HG02759 (cell line): Measurements from ENCODE around the gene MT1G.
A peak's percentile ranks its signal among the peaks of the same experiment; 100 is the strongest.
"Not testable (repeated sequence)": the region's sequence is repeated elsewhere in the genome, so short reads cannot be mapped to it uniquely, and the experiment has no call there.

Experiments
- ATAC-seq: cut with Tn5 transposase; IDR thresholded peaks from one replicate; pipeline ENCODE4 v1.9.1; 2021; ENCODE audit warnings: mild to moderate bottlenecking, moderate library complexity; ENCODE audit not compliant: unreplicated experiment

The MT1G gene

GRCh38 chr16:56684926-56685590 lies 17.2 kb upstream of the MT1G start:
- no peak for ATAC-seq

DNA sequence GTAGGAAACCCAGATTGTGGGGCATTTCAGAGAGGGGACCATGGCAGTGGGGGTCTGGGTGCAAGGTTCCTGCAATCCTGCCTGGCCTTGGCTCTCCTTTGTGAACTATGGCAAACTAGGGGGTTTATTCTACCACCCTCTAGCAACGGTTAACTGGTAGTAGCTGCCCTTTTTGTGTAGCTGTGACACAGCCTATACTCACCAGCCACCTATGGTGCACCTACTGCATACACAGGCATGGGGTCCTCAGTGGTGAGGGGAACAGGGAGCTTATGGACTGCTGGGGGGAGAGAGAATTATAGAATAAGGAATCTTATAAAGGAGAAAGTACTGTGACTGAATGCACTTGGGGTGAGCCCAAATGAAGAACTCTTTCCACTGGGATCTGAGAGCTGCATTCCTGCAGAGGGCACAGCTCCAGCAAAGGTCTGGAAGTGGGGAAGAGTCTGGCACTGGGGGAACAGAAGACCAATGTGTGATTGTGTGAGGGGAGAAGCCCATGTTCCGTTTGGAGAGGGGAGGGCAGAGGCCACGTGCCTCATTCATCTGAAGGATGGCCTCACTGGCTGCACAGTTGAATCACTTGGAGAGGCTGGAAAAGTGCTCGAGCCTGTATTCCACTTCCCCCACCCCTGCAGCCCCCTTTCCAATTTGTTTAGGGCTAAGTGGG lies 16.5 kb upstream of the MT1G start:
- ATAC-seq: no peak

DNA sequence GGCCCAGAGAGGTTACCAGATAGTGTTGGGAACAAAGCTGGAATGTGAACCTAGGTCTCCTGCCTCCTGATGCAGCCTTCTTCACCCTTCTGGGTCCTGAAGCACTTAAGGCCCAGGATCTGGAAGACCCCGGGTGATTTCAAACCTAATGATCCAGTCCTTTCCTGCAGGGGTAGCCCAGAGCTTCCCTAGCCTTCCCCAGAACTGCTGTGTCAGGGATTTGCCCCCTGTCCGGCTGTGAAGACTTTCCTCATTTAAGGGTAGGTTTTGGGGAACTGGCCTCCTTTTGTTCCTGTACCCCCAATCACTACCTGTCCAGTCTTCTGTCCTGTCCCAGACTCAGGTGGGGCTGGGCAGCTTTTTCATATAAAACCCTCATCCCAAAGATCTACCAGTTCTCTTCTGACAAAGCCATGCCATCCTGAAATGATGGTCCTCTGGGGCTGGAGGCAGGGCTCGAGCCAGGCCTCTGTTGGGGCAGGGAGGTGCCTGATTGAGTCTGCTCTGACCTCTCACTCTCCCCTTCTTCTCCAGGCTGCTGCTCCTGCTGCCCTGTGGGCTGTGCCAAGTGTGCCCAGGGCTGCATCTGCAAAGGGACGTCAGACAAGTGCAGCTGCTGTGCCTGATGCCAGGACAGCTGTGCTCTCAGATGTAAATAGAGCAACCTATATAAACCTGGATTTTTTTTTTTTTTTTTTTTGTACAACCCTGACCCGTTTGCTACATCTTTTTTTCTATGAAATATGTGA lies 15.7 kb upstream of the MT1G start:
- ATAC-seq: no peak

- ATAC-seq: peak; percentile 10
Measured at GRCh38 chr16:56682703-56683397, 15.0 kb upstream of the MT1G start.

DNA sequence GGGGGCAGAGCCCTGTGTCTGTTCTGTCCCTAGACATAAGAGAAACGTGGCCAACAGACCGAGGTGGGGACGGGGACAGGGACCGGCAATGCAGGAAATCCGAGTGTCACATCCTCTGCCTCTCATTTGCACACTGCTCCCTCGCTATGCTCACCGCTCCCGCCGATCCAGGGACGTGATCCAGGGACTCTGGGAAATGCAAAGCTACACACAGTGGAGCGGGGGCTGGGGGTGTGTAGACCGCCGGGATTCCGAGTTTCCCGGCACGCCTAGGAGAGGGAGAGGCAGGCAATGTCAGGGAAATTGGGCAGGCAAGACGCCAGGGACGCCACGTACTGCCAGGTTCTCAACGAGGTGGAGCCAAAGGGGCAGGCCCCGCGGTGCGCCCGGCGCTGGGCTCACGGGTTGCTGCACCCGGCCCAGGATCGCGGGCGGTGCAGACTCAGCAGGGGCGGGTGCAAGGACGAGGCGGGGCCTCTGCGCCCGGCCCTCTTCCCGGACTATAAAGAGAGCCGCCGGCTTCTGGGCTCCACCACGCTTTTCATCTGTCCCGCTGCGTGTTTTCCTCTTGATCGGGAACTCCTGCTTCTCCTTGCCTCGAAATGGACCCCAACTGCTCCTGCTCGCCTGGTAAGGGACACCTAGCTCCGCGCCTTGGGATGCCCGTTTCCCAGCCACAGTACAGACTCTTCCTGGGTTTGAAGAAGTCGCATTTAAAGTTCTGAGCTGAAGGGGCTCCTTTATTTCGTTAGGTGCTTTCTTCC lies 14.3 kb upstream of the MT1G start, which contains the start of gene MT1X:
Gene MT1X (plus strand): TSS at position 532 of the 764 bp plus-strand sequence. CDS start 71 bp downstream, at position 603.
- ATAC-seq: peak; percentile 99

DNA sequence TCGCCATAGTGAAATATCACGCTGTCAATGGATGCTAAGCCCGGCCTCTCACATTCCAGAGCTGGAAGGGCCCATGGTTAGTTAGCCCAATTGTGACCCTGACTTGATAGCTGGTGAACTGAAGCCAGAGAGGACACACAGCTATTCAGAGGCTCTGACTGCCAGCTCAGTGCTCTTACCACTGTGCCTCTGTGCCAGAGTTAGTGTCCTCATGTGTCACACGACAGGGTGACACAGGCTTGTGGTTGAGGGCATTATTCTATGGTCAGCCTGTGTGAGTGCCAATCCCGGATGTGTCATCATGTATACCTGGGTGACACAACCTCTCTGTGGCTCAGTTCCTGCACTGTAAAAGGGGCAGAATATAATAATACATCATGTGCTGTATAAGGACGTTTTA lies 12.0 kb upstream of the MT1G start:
- no peak for ATAC-seq

DNA sequence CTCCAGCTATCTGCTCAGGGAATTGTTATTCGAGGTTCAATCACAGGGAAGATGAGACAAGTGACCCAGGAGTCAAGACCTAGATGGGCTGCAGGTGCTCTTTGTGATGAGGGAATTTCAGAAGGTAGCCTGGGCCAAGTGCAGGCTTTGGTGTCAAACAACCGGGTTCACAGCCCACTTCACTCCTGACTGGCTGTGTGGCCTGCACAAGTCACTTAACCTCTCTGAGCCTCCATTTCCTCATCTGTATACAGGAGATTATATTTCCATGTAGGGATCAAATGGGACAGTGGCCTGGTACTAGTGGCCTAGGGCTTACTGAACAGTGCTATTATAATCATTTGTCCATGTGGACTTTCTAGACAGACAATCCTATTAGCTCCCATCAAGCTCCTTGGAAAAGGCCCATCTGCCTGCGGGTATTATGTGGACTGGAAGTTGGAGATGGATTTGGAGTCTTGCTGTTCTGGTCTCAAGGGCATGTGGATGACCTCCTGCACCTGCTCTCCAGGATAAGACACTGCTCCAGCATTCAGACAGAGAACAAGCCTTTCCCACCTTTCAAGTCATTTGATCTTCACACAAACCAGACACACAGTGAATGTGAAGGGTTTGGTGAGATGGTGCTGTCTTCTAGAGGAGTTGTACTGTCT lies 11.3 kb upstream of the MT1G start:
- ATAC-seq: no peak

DNA sequence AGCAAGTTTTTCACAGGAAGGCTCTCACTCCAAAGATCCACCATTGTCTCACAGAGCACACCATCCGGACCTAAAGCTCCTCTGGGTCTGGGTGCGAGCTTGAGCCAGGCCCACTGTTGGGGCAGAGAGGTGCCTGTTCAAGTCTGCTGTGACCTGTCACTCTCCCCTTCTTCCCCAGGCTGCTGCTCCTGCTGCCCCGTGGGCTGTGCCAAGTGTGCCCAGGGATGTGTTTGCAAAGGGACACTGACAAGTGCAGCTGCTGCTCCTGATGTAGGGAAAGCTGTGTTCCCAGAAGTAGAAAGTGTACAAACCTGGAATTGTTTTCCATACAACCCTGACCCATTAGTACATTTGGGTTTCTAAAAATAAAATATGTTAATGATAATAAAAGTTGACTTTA lies 9.6 kb upstream of the MT1G start:
- ATAC-seq: no peak

GRCh38 chr16:56675685-56676210 lies 7.9 kb upstream of the MT1G start:
- no peak for ATAC-seq

DNA sequence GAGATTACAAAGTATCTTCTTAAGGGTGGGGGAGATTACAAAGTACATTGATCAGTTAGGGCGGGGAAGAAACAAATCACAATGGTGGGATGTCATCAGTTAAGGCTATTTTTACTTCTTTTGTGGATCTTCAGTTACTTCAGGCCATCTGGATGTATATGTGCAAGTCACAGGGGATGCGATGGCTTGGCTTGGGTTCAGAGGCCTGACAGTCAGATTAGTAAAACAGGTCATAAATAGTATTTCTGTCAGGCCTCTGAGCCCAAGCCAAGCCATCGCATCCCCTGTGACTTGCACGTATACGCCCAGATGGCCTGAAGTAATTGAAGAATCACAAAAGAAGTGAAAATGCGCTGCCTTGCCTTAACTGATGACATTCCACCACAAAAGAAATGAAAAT lies 6.7 kb upstream of the MT1G start:
- not testable (repeated sequence) for ATAC-seq

GRCh38 chr16:56673921-56674320 lies 6.1 kb upstream of the MT1G start:
- no peak for ATAC-seq

DNA sequence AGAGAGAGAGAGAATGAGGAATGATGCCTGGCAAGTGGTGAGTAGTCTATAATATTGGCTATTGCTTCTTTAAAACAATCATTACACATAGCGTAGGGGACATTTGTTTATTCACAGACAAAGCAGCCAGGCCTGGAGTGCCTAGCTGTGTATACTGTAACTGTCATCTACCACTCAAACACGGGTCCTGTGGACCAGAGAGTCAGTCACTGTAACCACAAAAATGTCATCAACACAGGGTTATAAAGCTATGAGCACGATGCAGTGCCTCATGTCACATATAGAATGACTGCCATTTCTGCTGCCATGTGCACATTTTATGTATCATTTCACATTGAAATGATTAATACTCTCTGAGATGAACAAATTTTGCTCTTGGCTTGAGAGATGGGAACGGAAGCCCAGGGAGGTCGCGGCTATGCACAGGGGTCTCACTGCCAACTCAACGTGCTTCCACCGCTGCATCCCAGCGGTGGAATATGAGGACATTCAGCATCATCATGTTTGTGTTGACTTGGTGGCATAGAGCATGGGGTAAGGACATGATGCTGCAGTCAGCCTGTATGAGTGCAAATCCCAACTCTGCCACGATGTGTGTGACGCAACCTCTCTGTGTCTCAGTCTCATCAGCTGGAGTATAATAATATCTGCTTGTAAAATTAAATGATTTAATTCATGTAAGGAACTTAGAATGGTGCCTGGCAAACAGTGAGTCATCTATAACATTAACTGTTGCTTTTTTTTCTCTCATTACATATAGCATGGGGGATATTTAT lies 5.1 kb upstream of the MT1G start:
- ATAC-seq: no peak

GRCh38 chr16:56672171-56672570 lies 4.3 kb upstream of the MT1G start:
- ATAC-seq: not testable (repeated sequence)

GRCh38 chr16:56671691-56672090 lies 3.8 kb upstream of the MT1G start:
- not testable (repeated sequence) for ATAC-seq

- ATAC-seq: no peak
Measured at GRCh38 chr16:56670620-56670934, 2.7 kb upstream of the MT1G start.

DNA sequence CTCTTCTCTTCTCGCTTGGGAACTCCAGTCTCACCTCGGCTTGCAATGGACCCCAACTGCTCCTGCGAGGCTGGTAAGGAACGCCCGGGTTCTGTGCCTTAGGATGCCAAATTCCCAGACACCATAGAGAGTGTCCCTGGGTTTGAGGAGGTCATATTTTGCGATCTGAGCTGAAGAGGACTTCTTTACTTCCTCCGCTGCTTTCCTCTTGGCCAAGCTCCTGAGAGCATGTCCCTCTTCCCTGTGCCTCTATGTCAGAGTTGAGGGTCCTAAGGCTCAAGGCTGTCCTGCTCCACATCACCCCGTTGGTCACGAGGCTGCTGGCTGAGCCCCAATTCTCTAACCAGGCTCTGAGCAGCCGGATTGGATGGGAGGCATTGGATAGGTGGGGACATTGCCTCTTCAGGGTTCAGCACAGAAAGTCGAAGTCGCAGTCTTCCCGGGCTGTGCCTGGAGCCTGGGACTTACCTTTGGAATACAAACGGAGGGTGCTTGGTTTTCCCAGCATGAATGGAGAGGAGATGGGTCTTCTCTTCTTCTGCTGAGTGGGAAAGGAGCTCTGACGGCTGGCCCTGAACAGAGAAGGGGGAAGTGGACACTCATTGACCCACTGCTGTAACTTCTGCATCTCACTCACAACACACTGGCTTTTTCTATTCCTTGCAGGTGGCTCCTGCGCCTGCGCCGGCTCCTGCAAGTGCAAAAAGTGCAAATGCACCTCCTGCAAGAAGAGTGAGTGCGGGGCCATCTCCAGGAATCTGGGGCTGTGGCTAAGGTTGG lies 2.2 kb upstream of the MT1G start:
- ATAC-seq: no peak

DNA sequence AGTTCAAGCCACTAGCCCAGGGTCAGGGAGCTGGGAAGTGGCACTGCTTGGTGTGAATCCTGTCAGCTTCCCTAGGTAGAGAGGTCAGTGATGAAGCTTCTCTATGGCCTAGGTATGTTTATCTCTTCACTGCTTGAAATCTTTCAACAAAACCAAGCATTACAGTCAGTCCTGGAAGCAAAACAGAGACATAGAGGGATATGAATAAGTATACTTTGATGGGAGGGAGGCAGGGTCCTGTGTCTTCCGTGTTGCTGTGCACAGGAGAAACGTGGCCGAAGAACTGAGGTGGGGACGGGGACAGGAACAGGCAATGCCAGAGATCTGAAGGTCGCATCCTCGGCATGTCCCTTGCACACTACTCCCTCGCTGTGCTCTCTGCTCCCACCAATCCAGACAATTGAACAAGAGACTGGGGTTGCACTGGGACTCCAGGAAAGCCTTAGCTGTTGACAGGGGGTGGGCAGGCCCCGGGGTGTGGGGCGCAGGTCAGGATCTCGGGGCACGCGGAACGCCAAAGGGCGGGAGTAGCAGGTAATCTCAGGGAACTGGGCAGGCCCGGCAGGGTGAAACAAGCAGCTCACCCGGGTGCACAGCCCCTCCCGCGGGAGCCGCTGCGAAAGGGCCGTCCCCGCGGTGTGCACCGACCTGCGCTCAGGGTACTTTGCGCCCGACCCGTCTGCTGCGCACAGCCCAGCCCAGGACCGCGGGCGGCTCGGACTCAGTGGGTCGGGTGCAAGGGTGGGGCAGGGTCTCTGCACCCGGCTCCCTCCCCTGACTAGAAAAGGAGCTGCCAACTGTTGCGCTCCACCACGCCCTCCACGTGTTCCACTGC lies 1.4 kb upstream of the MT1G start, which contains the start of gene MT1H:
Gene MT1H (plus strand): TSS at position 810 of the 835 bp plus-strand sequence. CDS start 71 bp downstream, outside the sequence.
- no peak for ATAC-seq
